Measurements from ENCODE around the gene SPATA2L. TPM values are rescaled to one million over a fixed set of nuclear protein-coding genes. Genes with fewer than 3 reads are reported as not detected.

Gene SPATA2L
- total RNA-seq, 2 donors from 2014 or later, result 17.8 to 18.4 TPM

GRCh38 chr16:89727406-89728120 is 26.1 kb upstream of the SPATA2L start:
- intact Hi-C loops (cut with DNase I), result no loop called here

DNA sequence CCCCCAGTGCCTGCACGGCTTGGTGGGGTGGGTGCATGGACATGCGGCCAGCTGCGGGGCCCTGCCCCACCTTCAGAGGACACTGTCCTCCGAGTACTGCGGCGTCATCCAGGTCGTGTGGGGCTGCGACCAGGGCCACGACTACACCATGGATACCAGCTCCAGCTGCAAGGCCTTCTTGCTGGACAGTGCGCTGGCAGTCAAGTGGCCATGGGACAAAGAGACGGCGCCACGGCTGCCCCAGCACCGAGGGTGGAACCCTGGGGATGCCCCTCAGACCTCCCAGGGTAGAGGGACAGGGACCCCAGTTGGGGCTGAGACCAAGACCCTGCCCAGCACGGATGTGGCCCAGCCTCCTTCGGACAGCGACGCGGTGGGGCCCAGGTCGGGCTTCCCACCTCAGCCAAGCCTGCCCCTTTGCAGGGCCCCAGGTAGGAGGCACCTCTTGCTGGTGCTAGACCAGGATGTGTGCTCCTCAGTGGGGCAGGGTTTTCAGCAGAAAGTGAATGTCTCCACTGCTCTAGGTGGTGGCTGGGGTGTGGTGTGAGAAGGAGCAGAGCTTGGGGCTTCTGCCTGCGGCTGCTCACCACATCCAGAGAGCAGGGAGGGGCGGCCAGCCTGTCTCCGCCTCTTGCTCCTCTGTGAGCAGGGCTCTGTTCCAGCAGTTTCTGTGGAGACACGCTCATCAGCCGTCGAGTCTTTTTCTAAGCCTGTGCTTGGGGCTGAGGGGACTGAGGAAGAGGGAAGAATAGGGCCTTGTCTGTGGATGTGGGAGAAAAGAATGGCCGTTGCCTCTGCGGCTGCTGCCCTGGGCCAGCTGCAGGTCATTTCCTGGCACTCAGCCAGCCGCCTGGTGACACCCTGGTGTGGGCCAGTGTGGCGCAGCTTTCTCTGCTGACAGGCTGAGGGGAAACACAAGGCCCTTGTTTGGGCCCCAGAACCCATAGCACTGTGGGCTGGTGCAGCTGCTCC is 22.1 kb upstream of the SPATA2L start:
- H3K27me3 ChIP-seq, result no peaks in the 10 kb centered on the region
- peak overlapping the region; percentile 94 for H3K4me3 ChIP-seq
- peak overlapping the region; percentile 6 to 92 for H3K9ac ChIP-seq (ENCODE audit: low read depth in 2 of 2, low read length in 2 of 2)
- DNase-seq, result no peak
- intact Hi-C loops (cut with DNase I), result no loop called here
- peaks cover 15% of the 10 kb centered on the region for H3K4me1 ChIP-seq
- peaks cover 17% of the 10 kb centered on the region for H3K36me3 ChIP-seq
- TF ChIP-seq, protein P1, sequence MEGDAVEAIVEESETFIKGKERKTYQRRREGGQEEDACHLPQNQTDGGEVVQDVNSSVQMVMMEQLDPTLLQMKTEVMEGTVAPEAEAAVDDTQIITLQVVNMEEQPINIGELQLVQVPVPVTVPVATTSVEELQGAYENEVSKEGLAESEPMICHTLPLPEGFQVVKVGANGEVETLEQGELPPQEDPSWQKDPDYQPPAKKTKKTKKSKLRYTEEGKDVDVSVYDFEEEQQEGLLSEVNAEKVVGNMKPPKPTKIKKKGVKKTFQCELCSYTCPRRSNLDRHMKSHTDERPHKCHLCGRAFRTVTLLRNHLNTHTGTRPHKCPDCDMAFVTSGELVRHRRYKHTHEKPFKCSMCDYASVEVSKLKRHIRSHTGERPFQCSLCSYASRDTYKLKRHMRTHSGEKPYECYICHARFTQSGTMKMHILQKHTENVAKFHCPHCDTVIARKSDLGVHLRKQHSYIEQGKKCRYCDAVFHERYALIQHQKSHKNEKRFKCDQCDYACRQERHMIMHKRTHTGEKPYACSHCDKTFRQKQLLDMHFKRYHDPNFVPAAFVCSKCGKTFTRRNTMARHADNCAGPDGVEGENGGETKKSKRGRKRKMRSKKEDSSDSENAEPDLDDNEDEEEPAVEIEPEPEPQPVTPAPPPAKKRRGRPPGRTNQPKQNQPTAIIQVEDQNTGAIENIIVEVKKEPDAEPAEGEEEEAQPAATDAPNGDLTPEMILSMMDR (IDR thresholded peaks at IDR 0.05), result no peak
- H3K9me3 ChIP-seq, result no peaks in the 10 kb centered on the region
- H3K27ac ChIP-seq, result peak overlapping the region; percentile 88

More at GRCh38 chr16:89727406-89728120, 26.1 kb upstream of the SPATA2L start:
- H3K27me3 ChIP-seq, result no peaks in the 10 kb centered on the region
- TF ChIP-seq, protein P1 (IDR thresholded peaks at IDR 0.05), result no peak
- no peaks in the 10 kb centered on the region for H3K9me3 ChIP-seq
- no peak for DNase-seq
- peaks cover 7% of the 10 kb centered on the region for H3K4me1 ChIP-seq
- H3K36me3 ChIP-seq, result peaks cover 42% of the 10 kb centered on the region
- no peak overlapping the region for H3K4me3 ChIP-seq
- H3K9ac ChIP-seq (ENCODE audit: low read depth in 2 of 2, low read length in 2 of 2), result no peak overlapping the region
- no peak overlapping the region for H3K27ac ChIP-seq

DNA sequence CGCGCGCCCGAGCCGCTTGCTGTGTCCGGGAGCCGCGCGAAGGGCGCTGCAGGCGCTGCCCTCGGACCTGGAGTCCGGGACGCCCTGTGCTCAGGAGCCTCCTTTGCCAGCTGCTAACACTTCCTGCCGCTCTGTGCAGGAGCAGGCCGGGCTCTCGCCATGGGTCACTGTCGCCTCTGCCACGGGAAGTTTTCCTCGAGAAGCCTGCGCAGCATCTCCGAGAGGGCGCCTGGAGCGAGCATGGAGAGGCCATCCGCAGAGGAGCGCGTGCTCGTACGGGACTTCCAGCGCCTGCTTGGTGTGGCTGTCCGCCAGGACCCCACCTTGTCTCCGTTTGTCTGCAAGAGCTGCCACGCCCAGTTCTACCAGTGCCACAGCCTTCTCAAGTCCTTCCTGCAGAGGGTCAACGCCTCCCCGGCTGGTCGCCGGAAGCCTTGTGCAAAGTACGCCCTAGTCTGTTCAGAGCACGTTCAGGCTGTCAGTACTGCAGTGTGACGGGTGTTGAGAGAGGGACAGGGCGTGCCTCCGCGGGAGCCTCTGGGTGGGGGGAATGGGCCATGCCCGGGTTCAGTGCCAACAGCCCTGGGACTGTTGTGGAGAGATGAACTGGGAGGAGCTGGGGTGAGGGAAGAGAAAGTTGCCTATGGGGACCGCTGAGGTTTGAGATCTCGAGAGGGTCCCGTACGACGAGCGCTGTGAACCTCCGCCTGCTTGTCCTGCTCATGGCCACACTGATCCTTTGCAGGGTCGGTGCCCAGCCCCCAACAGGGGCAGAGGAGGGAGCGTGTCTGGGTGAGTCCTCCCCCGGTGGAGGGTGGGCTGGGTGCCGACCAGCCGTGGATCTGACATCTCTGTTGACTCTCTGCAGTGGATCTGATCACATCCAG is 21.1 kb upstream of the SPATA2L start:
- Histone ChIP-seq H3K9ac (ENCODE audit: low read depth in 2 of 2, low read length in 2 of 2) (peak overlapping the region; percentile 82 to 92), H3K27ac (peak overlapping the region; percentile 88), H3K9me3 (no peaks in the 10 kb centered on the region), H3K4me3 (peak overlapping the region; percentile 94), H3K4me1 (peaks cover 15% of the 10 kb centered on the region), H3K27me3 (no peaks in the 10 kb centered on the region), H3K36me3 (peaks cover 17% of the 10 kb centered on the region)
- peak; percentile 93 for DNase-seq
- intact Hi-C loops (cut with DNase I), result no loop called here
- TF ChIP-seq, protein P1 (IDR thresholded peaks at IDR 0.05), result no peak

DNA sequence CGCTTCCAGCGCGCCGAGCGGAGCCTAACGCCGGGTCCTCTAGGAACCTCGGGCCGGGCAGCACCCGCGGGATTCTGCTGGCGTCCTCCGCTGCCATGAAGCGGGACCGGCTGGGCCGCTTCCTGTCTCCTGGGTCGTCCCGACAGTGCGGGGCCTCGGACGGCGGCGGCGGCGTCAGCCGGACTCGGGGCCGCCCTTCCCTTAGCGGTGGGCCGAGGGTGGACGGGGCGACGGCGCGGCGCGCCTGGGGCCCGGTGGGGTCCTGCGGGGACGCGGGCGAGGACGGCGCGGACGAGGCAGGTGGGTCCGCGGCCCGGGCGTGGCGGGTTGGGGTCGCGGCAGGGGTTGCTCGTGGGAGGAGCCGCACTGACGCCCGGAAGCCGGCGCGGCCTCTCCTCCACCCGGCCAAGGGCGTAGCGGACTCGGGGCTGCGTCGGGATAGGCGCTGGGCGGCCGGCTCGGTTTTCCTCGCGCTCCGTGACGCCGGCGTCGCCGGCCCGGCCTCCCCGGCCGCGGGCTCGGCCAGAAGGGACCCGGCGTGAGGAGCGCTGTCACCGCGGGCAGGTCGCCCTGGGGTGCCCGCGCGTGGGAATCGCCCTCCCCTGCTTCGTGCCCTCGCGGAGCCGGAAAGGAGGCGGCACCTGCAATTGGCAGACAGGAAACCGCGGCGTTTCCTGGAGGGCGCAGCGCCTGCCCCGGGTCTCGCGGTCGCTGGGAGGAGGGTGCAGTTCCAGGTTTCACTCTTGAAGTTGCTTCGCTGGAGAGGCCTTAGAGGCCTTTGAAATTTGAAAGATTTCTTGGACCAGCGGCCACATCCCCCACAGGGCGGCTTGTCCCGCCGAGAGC is 20.3 kb upstream of the SPATA2L start:
- H3K9me3 ChIP-seq, result no peaks in the 10 kb centered on the region
- peak overlapping the region; percentile 94 for H3K4me3 ChIP-seq
- TF ChIP-seq, protein P1 (IDR thresholded peaks at IDR 0.05), result no peak
- peak overlapping the region; percentile 82 to 92 for H3K9ac ChIP-seq (ENCODE audit: low read depth in 2 of 2, low read length in 2 of 2)
- H3K4me1 ChIP-seq, result peaks cover 15% of the 10 kb centered on the region
- intact Hi-C loops (cut with DNase I), result no loop called here
- no peaks in the 10 kb centered on the region for H3K27me3 ChIP-seq
- DNase-seq, result peak; percentile 75
- peak overlapping the region; percentile 88 for H3K27ac ChIP-seq
- H3K36me3 ChIP-seq, result peaks cover 11% of the 10 kb centered on the region
